Fibroblast of lung (primary cell): Measurements from ENCODE around the gene DCTN2. TPM values are rescaled to one million over a fixed set of nuclear protein-coding genes. Genes with fewer than 3 reads are reported as not detected.
"Not testable (repeated sequence)": the region's sequence is repeated elsewhere in the genome, so short reads cannot be mapped to it uniquely, and the experiment has no call there.

Experiments used
- DNase-seq, 2 donors: peaks; one replicate each; pipeline versions ENCODE4 v3.0.0 to v3.0.0-alpha.2; 2010; ENCODE audit warnings: low read depth in 2 of 2
- H2AFZ ChIP-seq: 2 replicates; pipeline ENCODE4 v1.5.1; 2012; ENCODE audit warnings: low read length, control low read depth, inconsistent platforms
- H3K27ac ChIP-seq: 2 replicates; pipeline ENCODE4 v1.5.1; 2011; ENCODE audit warnings: low read length, control low read depth; ENCODE audit not compliant: insufficient read depth
- H3K27me3 ChIP-seq: 2 replicates; pipeline ENCODE4 v1.5.1; 2011; ENCODE audit warnings: mild to moderate bottlenecking, low read length; ENCODE audit not compliant: control insufficient read depth, insufficient read depth
- H3K36me3 ChIP-seq: 2 replicates; pipeline ENCODE4 v1.5.1; 2011; ENCODE audit warnings: low read length; ENCODE audit not compliant: control insufficient read depth, insufficient read depth
- H3K4me1 ChIP-seq: 2 replicates; pipeline ENCODE4 v1.5.1; 2011; ENCODE audit warnings: low read length; ENCODE audit not compliant: control insufficient read depth, insufficient read depth; ENCODE audit errors: extremely low read depth
- H3K4me2 ChIP-seq: 2 replicates; pipeline ENCODE4 v1.5.1; 2011; ENCODE audit warnings: low read length, control low read depth; ENCODE audit not compliant: insufficient read depth; ENCODE audit errors: extremely low read depth
- H3K4me3 ChIP-seq, 4 experiments: fragments of 200-600 bp in 1 of 4; sonication (generic) in 1 of 4; replicated peaks in 1 of 4; 2 replicates each; pipeline ENCODE4 v1.5.1; 2011 to 2016; ENCODE audit warnings: low read length in 4 of 4, low read depth in 3 of 4, mild to moderate bottlenecking in 3 of 4, control low read depth in 2 of 4, inconsistent platforms in 1 of 4, mixed read lengths in 1 of 4; ENCODE audit not compliant: insufficient read depth in 1 of 4; ENCODE audit errors: control extremely low read depth in 1 of 4
- H3K79me2 ChIP-seq: 2 replicates; pipeline ENCODE4 v1.5.1; 2012; ENCODE audit warnings: mild to moderate bottlenecking, low read length, inconsistent platforms; ENCODE audit not compliant: control insufficient read depth, insufficient read depth
- H3K9ac ChIP-seq: 2 replicates; pipeline ENCODE4 v1.5.1; 2011; ENCODE audit warnings: mild to moderate bottlenecking, low read length, control low read depth; ENCODE audit not compliant: insufficient read depth
- H3K9me3 ChIP-seq: 2 replicates; pipeline ENCODE4 v1.5.1; 2012; ENCODE audit warnings: low read depth, low read length; ENCODE audit not compliant: control insufficient read depth, insufficient read depth
- H4K20me1 ChIP-seq: 2 replicates; pipeline ENCODE4 v1.5.1; 2011; ENCODE audit warnings: low read length; ENCODE audit not compliant: control insufficient read depth, insufficient read depth; ENCODE audit errors: extremely low read depth
- CTCF ChIP-seq, 2 donors: IDR thresholded peaks in 1 of 2; conservative IDR thresholded peaks in 1 of 2; 1 replicate in 1 of 2; 2 replicates in 1 of 2; pipeline ENCODE4 v1.5.1; 2011 to 2012; ENCODE audit warnings: low read length in 2 of 2, control low read depth in 1 of 2, inconsistent platforms in 1 of 2, low read depth in 1 of 2, mild to moderate bottlenecking in 1 of 2
- EZH2 ChIP-seq: IDR thresholded peaks from 2 replicates; pipeline ENCODE4 v1.5.1; 2012; ENCODE audit warnings: low read length, control low read depth, mild to moderate bottlenecking; ENCODE audit errors: missing control alignments
- polyA plus RNA-seq, 2 donors: library from polyadenylated mRNA; depleted of rRNA in 1 of 2; stranded (reverse) in 1 of 2; unstranded in 1 of 2; fragments of >200 nt; gene quantifications; 2 replicates each; pipeline ENCODE4 v1.2.1, GENCODE V29; 2011 to 2012; ENCODE audit warnings: missing spikeins in 1 of 2
- total RNA-seq: library from RNA; depleted of rRNA; stranded (reverse); fragments of >200 nt; gene quantifications from 2 replicates; pipeline ENCODE4 v1.2.1, GENCODE V29; 2014

Gene DCTN2
- total and polyA plus RNA-seq, 2 donors (not counting 1 experiment from before 2014, with no cell fraction given), result 101 to 211 TPM

DNA sequence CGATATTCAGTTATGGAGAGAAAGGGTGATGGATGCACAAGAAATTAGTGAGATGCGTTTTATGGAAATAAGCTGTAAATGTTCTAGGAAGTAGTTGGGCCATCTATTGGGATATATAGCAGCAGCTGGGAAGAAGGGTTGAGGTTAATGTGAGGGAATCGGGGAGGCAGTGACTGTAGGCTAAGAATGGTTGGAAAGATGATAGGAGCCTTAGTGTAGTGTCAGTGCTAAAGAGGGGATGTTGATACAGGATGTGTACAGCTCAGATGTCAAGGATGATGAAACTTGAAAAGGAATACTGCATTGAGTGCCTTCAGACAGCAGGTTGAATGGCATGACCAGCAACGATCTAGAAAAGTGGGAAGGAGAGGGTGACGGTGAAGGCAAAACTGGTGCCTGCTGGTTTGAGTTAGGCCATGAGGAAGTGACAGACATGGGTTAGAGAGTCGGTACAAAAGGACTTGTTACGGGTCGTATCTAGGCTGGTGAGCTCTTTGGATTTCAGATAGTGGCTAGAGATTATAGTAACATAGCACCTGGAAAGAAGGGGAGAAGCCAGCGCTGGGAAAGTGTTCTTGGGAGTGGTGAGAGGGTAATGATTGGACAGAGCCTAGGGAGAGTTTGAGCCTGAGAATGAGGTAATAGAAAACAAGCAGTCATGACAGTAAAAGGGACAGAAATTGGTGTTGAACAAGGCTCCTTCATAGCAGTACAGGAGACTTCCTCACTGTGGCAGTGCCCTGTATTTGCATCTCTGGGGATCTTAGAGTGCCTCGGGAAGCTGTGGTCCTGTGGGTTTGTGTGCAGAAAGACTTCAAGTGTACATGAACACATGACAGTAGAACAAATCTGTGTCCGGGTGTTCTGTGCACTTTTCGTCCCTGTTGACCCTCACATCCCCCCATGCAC, 49.5 kb downstream of the DCTN2 start:
- Histone ChIP-seq H3K4me3 (no peak overlapping the region), H3K36me3 (peaks cover 23% of the 10 kb centered on the region), H3K9me3 (no peaks in the 10 kb centered on the region), H3K27ac (no peak overlapping the region), H3K27me3 (no peaks in the 10 kb centered on the region), H3K9ac (no peak overlapping the region), H3K79me2 (no peaks in the 10 kb centered on the region), H3K4me2 (no peak overlapping the region), H2AFZ (no peak overlapping the region), H3K4me1 (no peaks in the 10 kb centered on the region), H4K20me1 (no peaks in the 10 kb centered on the region)
- no peak for DNase-seq
- no peak for TF ChIP-seq EZH2
- no peak for TF ChIP-seq CTCF (conservative IDR thresholded peaks at IDR 0.05 in 1 of 2, IDR thresholded peaks at IDR 0.05 in 1 of 2; ENCODE audit: low read depth in 1 of 2, low read length in 2 of 2)

DNA sequence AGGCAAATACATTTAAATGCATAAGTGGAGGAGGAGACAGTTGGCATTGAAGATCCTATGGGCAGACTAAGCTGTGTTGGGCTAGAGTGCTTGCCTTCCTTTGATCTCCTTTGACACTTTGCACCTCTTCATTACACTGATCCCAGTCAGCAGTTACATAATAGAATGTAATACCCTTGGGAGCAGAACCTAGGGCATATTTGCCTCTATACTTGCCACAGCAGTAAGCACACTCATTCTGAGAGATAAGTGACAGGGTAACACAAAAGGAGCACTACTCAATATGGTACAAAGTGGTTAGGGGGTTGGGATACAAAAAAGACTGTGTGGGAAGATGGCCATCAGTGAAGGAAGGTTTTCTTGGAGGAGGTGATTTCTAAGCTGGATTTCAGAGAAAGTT, 50.2 kb downstream of the DCTN2 start:
- Histone ChIP-seq H3K27ac (no peak overlapping the region), H3K9me3 (no peaks in the 10 kb centered on the region), H3K27me3 (no peaks in the 10 kb centered on the region), H2AFZ (no peak overlapping the region), H4K20me1 (no peaks in the 10 kb centered on the region), H3K4me3 (no peak overlapping the region), H3K9ac (no peak overlapping the region), H3K36me3 (peaks cover 23% of the 10 kb centered on the region), H3K4me2 (no peak overlapping the region), H3K4me1 (no peaks in the 10 kb centered on the region), H3K79me2 (no peaks in the 10 kb centered on the region)
- no peak for DNase-seq
- no peak for TF ChIP-seq CTCF (conservative IDR thresholded peaks at IDR 0.05 in 1 of 2, IDR thresholded peaks at IDR 0.05 in 1 of 2; ENCODE audit: low read depth in 1 of 2, low read length in 2 of 2)
- TF ChIP-seq EZH2, result no peak

DNA sequence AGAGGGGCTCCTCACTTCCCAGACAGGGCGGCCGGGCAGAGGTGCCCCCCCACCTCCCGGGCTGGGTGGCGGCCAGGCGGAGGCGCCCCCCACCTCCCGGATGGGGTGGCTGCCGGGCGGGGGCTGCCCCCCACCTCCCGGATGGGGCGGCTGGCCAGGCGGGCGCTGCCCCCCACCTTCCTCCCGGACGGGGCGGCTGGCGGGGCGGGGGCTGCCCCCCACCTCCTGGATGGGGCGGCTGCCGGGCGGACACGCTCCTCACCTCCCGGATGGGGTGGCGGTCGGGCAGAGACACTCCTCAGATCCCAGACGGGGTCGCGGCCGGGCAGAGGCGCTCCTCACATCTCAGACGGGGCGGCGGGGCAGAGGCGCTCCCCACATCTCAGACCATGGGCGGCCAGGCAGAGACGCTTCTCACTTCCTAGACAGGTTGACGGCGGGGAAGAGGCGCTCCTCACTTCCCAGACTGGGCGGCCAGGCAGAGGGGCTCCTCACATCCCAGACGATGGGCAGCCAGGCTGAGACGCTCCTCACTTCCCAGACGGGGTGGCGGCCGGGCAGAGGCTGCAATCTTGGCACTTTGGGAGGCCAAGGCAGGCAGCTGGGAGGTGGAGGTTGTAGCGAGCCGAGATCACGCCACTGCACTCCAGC, 51.8 kb downstream of the DCTN2 start:
- not testable (repeated sequence) for H3K4me1 ChIP-seq, H3K27me3 ChIP-seq, H3K9ac ChIP-seq, H3K9me3 ChIP-seq, H3K27ac ChIP-seq, H4K20me1 ChIP-seq, DNase-seq, H2AFZ ChIP-seq, H3K4me2 ChIP-seq, H3K79me2 ChIP-seq, H3K4me3 ChIP-seq
- peaks cover 22% of the 10 kb centered on the region for H3K36me3 ChIP-seq
